HG02885 (cell line): ENCODE data around the gene BLM.

ENCODE experiments used
- ATAC-seq: cut with Tn5 transposase; IDR thresholded peaks from one replicate; pipeline ENCODE4 v1.9.1; 2021; ENCODE audit warnings: mild to moderate bottlenecking; ENCODE audit not compliant: unreplicated experiment, poor library complexity

The BLM gene

DNA sequence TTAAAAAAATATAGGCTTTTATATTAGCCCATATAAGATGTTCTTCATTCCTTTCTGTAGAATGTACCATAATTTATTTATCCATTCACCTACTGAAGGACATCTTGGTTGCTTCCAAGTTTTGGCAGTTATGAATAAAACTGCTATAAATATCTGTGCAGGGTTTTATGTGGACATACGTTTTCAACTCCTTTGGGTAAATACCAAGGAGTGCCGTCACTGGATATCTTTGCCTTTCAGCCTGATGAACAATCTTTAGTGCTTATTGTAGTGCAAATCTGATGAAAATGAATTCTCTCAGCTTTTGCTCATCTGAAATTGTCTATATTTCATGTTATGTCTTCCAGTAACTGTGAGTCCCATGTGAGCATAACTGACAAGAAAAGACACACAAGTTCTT, 26.6 kb upstream of the BLM start:
- ATAC-seq: no peak

DNA sequence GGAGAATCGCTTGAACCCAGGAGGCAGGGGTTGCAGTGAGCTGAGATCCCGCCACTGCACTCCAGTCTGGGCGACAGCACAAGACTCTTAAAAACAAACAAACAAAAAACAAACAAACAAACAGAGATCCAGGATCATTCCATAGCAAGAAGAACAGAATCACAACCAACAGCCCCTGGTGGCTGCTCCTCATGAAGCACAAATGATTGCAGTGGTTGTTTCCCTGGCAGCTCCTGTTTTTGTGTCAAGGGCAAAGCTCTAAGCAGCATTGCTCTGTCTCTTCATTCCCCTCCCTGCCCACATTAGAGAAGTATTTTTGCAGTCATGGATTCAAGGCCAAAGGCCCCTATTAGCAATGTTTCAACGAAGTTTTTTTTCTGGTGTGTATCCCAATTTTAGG, 25.8 kb upstream of the BLM start:
- ATAC-seq: no peak

DNA sequence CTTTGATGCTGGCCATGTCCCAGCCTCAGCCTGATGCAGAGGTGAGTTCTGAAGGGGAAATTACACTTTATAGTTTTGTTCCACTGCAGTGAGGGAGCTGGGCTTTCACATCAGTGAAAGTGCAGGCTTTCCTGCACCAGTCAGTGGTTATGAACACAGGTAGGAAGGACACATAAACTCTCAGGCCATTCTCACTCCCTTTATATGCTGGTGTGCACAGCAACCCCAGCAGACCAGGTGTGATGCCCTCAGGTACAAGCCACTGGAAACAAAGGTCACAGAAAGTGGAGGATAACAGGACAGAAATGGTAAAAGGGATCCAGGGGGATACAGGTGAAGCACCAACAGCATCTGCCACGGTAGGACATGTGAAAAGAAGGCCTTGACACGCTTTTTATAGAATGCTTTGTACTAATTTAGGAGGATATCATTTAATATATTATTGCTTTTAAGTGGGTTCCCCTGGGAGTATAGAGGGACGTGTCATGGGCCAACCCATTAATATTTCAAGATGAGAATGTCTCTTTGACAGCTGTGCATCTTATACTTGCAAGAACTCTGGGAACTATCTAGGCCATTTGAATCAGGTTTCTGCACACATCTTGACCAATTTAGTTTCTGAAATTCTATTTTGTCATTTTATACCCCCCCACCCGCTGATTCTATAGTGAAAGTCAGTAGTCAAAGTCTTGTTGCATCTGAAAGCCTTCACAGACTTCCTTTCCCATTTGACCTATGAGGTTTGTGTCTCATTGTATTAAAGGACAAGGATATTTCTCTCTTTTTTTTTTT, 25.0 kb upstream of the BLM start:
- peak; percentile 77 for ATAC-seq

DNA sequence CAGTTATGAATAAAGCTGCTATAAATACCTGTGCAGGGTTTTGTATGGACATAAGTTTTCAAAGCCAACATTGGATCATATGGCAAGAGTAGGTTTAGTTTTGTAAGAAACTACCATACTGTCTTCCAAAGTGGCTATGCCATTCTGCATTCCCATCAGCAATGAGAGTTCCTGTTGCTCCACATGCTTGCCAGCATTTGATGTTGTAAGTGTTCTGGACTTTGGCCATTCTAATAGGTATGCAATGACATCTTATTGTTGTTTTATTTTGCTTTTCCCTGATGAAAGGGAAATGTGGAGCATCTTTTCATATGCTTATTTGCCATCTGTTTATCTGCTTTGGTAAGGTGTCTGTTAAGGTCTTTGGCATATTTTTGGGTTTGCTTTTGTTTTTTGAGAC, 22.2 kb upstream of the BLM start:
- no peak for ATAC-seq

DNA sequence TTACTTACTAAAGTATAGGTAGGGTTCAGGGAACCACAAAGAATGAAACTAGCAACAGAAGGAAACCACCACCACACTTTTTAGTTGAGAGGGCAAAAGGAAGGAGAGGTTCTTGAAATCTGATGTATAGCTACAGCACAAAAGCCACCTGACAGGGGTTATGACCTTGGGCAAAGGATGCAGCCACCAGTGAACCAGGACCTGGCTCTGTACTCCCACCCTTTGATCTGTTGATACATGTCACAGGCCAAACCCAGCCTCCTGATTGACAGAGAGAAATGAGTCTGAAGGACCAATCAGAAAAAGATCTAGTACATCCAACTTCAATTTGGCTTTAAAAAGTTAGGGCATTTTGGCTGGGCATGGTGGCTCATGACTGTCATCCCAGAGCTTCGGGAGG, 20.0 kb upstream of the BLM start:
- no peak for ATAC-seq

DNA sequence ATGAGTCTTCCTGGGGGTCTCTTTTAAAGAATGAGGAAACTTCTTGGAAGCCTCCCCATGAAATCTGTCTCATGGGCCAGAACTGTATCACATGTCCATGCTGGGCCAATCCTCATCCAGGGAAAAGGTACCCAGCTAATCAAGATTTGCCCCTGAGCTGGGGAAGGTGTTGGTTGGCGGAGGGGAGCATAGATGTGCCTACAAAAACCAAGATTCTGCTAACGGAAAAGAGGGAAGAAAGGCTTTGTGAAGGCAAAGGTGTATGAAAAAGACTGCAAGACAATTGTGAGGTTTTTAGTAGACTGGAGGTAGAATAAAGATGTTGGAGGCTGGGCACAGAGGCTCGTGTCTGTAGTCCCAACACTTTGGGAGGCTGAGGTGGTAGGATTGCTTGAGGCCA, 18.5 kb upstream of the BLM start:
- no peak for ATAC-seq

DNA sequence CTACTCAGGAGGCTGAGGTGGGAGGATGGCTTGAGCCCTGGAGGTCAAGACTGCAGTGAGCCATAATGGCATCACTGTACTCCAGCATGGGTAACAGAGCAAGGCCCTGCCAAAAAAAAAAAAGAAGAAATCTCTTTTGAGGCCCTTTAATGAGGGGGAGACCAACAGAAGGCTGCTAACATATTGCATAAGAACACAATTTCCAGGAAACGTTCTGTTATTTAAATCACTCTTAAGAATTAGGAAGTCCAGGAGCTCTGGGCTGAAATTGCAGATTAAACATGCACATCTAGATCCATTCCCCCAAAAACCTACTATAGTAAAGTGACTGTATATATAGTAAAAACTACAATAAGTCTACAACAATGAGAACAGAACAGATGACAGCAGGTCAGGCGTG, 16.1 kb upstream of the BLM start:
- no peak for ATAC-seq

DNA sequence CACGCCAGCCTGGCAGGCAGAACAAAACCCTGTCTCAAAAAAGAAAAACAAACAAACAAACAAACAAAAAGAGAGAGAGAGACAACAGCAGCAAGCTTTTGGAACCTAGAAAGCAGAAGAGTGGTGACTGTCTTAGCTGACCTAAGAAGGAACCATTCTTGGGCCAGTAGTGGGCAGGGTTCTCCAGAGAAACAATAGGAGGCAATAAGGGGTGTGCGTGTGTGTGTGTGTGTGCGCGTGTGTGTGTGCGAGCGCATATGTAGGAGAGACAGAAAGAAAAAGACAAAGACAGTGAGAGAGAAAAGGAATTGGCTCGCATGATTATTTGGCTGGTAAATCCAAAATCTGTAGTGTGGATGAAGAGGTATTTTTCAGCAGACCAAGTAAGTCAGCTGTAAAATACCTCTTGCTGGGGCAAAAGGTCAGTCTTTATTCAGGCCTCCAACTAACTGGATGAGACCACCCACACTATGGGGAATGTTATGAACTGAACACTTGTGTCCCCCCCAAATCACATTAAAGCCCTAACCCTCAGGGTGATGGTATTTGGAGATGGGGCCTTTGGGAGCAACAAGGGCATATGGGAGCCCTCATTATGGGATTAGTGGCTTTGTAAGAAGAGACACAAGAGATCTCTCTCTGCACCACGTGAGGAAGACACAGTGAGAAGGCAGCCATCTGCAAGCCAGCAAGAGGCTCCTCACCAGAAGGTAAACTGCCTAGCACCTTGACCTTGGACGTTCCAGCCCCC, 15.1 kb upstream of the BLM start:
- no peak for ATAC-seq

DNA sequence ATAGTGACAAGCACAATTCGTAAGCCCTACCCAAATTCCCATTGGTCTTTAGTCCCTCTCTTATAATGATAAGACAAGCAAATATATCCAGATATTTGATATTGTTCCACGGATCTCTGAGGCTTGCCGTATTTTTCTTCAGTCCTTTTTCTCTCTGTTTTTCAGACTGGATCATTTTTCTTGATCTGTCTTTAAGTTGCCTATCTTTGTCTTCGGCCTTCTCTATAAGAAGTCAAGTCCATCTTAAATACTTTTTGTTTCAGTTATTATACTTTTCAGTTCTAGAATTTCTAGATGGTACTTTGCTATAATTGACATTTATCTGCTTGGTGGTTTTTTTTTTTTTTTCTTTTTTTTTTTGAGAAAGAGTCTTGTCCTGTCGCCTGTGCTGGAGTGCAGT, 13.7 kb upstream of the BLM start:
- no peak for ATAC-seq

DNA sequence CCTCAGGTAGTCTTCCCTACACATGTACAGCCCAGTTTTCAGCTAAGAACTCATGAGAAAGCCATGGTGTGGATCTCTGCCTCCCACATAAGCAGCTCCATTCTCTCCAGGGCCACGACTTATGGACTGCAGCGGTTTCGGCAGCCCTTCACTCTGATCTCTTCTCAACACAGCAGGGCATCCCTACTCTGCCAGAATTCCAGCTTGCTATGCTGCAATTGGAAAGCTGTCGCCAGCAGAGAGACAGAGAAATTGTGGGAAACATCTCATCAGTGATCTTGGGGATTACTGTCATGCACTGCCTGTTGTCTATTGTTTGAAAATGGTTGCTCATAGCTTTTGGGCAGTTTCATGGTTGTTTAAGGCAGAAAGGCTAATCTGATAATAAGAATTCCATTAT, 11.9 kb upstream of the BLM start:
- no peak for ATAC-seq

DNA sequence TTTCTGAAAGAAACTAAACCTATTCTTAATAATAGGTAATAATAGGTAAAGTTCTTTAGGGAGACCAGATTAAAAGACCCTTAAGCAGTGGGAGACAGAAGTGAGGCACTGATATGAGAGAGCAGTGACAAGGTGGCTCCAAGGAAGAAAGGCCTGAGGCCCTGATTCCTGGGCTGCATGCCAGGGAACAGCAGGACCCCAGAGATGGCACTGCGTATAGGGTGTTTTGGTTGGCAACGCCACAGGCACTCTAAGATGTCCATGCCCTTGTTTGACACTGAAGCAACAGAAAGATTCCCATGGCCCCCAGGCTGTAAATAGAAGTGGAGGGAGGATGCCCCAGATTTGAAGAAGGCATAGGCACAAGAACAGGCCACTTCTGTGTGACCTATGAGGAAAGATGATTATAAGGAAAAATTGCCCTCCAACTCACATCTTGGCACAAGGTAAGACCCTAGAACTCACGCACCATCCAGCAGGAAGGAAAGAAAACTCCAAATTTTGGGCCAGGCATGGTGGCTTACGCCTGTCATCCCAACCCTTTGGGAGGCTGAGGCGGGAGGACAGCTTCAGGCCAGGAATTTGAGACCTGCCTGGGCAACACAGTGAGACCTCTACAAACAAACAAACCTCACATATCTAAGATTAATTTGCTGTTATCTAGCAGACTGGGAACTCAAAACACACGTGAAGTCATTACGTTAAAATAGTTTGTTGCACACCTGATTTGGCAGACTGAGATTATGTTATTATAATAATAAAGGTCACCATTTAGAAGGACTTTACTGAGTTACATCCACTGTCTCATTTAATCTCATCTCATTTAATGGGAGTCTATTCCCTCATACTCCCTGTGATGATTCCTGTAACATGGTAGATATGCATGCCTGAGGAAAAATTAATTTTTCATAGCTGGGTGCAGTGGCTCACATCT, 10.5 kb upstream of the BLM start:
- no peak for ATAC-seq

DNA sequence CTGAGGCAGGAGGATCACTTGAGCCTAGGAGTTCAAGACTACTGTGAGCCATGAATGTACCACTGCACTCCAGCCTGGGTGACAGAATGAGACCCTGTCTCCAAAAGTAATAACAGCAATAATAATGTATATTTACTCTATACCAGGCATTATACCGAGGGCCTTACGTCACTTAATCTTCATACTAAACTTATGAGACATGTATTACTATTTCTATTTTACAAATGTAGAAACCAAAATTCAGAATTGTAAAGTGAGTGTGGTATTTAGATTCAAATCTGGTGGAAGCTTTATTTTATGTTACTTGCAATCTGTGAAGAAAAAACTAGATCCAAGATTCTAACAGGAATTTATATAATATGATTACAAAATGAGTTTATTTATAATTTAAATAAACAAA, 9.7 kb upstream of the BLM start:
- no peak for ATAC-seq

DNA sequence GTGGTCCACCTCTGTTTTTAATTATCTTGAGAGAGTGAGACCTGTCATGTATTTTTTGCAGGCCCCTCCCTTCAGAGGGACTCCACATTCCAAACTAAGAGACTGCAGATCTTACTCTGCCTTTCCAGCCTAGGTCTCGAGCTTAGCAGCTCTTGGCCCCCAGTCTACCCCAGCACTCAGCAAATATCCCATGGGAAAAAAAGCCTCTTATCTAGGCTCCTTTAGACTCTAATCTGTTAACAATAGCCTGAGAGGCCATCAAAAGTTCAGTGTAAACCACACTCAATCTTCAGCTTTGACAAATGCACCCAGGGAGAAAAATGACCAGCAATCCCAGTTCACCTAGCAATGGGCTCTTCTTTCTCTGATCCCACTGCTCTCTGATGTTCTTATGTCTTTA, 8.6 kb upstream of the BLM start:
- ATAC-seq: no peak

DNA sequence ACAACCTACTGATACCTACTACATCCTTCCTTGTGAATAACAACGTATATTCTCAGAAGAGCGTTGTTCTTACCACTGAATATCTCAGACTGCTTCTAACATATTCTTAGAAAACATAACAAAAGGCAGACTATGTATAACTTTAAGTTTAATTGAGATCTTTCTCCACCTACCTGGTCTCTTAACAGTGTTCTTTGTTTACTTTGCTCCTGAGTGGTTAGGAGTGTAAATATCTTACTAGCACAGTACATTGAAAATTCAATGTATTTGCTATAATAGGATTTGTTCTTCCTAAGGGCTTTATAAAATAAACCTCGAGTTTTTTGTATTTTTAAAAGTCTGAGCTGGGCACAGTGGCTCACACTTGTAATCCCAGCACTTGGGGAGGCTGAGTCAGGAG, 7.9 kb upstream of the BLM start:
- no peak for ATAC-seq

DNA sequence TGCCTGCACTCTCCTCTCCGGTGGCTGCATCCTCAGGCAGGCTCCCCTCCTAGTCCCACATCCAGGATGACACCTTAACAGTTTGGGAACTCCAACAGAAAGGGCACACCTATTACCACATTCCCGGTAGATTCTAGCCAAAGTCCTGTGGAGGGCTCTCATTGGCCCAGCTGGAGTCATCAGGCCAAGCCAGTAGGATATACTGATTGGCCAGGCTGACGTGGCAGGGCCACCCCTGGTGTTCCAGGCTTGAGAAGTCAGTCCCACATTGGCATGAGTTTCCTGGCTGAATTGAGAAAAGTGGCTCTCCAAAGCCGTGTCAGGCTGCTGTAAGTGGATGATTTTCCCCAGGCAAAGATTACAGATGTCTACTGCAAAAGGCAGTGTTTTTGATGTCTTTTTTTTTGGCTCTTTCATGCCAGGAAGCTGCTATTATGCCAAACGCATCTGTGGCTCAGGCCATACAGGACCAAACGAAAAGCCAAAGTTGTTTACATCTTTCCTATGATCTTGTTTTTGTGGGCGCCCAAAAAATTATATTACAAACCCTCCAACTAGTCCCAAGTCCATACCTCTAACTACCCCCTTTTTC, 6.6 kb upstream of the BLM start:
- ATAC-seq: no peak

DNA sequence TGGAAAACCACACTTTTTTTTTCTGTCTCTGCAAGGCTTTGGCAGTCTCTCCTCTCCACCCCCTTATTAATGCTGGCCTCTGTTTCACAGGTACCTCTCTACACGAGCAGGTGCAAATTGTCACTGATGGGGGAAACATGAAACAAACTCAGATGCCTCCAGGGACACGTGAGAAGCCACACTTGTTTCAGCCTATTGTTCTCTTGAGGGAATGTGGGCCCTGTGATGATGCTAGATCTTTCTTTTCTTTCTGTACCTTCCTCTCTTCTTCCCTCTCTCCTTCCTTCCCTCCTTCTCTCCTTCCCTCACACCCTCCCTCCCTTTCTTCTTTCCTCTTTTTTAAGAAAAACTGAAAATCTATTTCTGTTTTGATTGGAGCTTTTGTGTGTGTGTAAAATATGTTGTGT, 5.7 kb upstream of the BLM start:
- ATAC-seq: no peak

DNA sequence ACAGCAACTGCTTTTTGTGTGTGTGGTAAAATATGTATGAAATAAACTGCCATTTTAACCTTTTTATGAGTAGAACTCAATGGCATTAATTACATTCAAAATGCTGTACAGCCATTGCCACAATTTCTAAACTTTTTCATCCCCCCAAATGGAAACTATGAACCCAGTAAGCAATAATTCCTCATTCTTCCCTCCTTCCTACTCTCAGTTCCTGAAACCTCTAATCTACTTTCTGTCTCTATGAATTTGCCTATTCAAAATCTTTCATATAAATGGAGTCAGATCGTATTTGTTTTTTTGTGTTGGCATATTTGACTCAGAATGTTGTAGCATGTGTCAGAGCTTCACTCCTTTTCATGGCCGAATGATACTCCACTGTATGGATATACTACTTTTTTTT, 5.3 kb upstream of the BLM start:
- ATAC-seq: no peak

DNA sequence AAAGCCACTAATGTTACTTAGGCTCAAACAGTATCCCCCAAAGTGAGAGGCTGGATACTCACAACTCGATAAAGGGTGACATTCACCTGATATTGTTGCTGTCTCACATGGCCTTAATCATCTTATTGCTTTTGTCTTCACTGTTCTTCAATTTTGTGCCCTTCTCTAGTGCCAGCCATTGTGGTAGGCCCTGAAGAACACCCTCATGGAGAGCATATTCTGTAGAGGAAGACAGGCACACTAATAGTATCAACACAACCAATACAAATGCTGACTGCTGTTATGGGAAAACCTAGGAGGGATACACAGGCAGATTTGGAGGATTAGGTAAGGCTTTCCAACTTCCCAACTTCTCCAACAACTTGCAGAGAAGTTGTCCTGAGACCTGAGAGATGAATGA, 4.1 kb upstream of the BLM start:
- no peak for ATAC-seq

DNA sequence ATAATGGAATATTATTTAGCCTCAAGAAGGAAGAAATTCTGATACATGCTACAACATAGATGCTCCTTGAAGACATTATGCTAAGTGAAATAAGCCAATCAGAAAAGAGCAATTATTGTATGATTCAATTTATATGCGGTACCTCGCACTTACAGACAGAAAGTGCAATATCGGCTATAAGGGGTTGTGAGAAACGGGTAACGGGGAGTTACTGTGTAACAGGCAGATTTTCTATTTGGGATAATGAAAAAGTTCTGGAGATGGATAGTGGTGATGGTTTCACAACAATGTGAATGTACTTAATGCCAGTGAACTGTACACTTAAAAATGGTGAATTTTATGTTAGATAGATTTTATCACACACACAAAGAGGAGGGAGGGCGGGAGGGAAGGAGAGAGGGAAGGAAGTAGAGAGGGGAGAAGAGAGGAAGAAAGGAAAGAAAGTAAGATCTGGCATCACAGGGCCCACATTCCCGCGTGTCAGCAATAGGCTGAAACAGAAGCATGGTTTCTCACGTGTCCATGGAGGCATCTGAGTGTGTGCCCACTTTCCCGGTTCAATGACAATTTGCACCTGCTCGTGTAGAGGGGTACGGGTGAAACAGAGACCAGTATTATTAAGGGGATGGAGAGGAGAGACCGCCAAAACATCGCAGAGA, 700 bp upstream of the BLM start:
- no peak for ATAC-seq

DNA sequence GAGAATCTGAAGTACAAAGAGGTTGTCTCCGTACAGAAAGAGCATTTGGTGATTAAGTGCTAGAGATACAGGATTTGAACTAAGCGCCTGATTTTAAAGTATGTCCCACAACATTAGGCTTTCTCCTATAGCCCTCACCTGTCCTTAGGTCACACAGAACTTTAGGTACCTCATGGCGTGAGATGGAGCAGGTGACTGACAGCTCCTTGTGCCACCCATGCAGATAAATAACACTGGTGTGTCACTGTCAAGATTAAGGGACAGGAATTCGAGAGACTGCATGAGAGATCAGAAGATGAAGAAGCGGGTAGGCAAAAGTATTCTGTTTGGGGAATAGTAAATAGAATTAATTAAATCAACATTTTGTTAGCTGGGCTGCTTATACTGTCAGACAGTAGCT, 1.1 kb downstream of the BLM start:
- no peak for ATAC-seq
